Measurements from ENCODE around the gene SCMH1.

SCMH1 gene

GRCh38 chr1:41078193-41078592, 163.9 kb downstream of the SCMH1 start:
- DNase-seq, result no peak

- no peak for DNase-seq
These were observed 168.1 kb downstream of the SCMH1 start for GRCh38 chr1:41073971-41074370.

- no peak for DNase-seq
These were observed 170.1 kb downstream of the SCMH1 start for GRCh38 chr1:41072051-41072450.

- no peak for DNase-seq
These were observed 185.2 kb downstream of the SCMH1 start for GRCh38 chr1:41056907-41057306.

- no peak for DNase-seq
These were observed 188.8 kb downstream of the SCMH1 start for GRCh38 chr1:41053316-41053715.

GRCh38 chr1:41051022-41051421, 191.1 kb downstream of the SCMH1 start:
- DNase-seq, result no peak

GRCh38 chr1:41048540-41048939, 193.6 kb downstream of the SCMH1 start:
- no peak for DNase-seq

- no peak for DNase-seq
These were observed 195.7 kb downstream of the SCMH1 start for GRCh38 chr1:41046347-41046775.

- no peak for DNase-seq
These were observed 196.4 kb downstream of the SCMH1 start for GRCh38 chr1:41045740-41046139.

- DNase-seq, result no peak
These were observed 197.9 kb downstream of the SCMH1 start for GRCh38 chr1:41044187-41044586.

- no peak for DNase-seq
These were observed 200.4 kb downstream of the SCMH1 start for GRCh38 chr1:41041614-41042270.

- no peak for DNase-seq
These were observed 204.0 kb downstream of the SCMH1 start for GRCh38 chr1:41038110-41038509.

- DNase-seq, result no peak
These were observed 204.8 kb downstream of the SCMH1 start for GRCh38 chr1:41037116-41037903.

GRCh38 chr1:41033272-41033671, 208.8 kb downstream of the SCMH1 start:
- no peak for DNase-seq

- DNase-seq, result no peak
These were observed 210.0 kb downstream of the SCMH1 start for GRCh38 chr1:41032147-41032546.

GRCh38 chr1:41030872-41031616, 211.1 kb downstream of the SCMH1 start:
- DNase-seq, result no peak

- no peak for DNase-seq
These were observed 214.0 kb downstream of the SCMH1 start for GRCh38 chr1:41028034-41028642.

GRCh38 chr1:41025979-41026819, 215.9 kb downstream of the SCMH1 start:
- no peak for DNase-seq

- no peak for DNase-seq
These were observed 217.2 kb downstream of the SCMH1 start for GRCh38 chr1:41024953-41025352.

GRCh38 chr1:41023279-41023990, 218.7 kb downstream of the SCMH1 start:
- DNase-seq, result no peak

- DNase-seq, result no peak
These were observed 219.7 kb downstream of the SCMH1 start for GRCh38 chr1:41022424-41022823.
